GM19025 (cell line): ENCODE measurements around the gene RNU1-3.
"Not testable (repeated sequence)": the region's sequence is repeated elsewhere in the genome, so short reads cannot be mapped to it uniquely, and the experiment has no call there.

ENCODE experiments used
- ATAC-seq: cut with Tn5 transposase; IDR thresholded peaks from one replicate; pipeline ENCODE4 v1.9.1; 2021; ENCODE audit warnings: mild to moderate bottlenecking, low read depth, moderate library complexity; ENCODE audit not compliant: unreplicated experiment

The RNU1-3 gene

DNA sequence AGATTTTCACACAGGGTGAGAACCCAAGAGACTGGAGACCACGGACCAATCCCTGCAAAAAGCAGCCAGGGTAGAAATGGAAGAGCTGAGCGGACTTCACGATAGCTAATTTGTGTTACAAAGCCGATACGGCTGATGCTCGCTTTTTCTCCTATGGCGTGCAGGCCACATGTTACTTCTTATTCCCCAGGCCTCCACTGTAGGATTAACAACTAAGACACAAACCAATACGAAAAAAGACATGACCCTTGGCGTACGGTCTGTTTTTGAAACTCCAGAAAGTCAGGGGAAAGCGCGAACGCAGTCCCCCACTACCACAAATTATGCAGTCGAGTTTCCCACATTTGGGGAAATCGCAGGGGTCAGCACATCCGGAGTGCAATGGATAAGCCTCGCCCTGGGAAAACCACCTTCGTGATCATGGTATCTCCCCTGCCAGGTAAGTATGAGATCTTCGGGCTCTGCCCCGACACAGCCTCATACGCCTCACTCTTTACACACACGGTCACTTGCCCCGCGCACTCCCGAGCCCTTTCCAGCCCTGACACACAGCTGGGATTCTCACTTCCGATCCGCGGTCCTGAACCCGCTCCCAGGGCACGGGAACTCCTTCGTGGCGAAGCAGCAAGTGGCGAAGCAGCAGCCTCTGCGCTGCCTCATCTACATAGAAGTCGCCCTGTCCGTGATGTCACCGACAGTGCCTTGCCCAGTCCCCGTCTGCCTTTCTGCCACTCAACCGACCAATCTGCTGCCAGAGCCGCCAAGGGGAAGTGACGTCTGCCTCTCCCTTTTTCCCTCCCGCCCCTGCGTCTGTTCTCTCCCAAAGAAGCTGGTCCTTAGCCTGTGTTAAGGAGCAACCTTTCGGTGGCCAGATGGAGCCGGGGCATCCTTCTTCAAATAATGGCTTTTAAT, at the start of gene RNU1-3:
Gene RNU1-3, minus strand, starts transcription at position 447 of the 912 bp plus-strand sequence.
- peak; percentile 91 for ATAC-seq

DNA sequence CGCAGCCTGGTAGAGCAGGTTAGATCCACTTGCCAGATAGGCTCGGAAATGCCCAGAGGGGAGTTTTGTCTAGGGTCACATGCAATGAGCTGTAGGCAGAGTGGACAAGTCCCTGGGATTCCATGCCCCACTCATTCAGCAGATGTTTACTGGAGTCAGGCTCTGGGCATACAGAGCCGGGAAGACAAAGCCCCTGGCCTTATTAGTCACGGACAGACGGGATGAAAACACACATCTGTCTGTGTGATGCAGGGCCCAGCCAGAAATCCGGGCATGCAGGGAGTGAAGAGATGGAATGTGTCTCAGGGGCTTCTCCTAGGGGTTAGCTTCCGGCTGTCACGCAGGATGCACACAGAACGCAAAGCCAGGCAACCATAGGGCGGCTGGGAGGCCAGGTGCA, 46.7 kb upstream of the RNU1-3 start:
- not testable (repeated sequence) for ATAC-seq

DNA sequence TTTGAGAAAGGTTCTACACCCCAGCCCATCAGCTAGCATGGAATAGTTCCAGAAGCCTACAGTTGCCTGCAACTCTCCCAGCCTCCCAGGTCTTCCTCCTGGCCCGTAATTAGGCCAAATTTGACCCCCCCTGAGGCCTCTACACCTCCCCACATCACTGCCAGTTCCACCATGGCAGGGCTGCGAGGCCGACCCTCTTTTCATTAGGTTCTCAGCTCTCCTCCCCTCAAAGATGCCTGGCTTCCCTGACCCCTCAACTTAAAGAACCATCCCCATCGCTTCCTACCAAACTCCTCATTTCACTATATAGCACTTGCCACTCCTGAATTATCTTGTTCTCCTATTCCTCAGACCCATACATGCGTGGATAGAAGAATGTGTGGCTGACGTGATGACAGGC, 46.2 kb upstream of the RNU1-3 start:
- not testable (repeated sequence) for ATAC-seq

DNA sequence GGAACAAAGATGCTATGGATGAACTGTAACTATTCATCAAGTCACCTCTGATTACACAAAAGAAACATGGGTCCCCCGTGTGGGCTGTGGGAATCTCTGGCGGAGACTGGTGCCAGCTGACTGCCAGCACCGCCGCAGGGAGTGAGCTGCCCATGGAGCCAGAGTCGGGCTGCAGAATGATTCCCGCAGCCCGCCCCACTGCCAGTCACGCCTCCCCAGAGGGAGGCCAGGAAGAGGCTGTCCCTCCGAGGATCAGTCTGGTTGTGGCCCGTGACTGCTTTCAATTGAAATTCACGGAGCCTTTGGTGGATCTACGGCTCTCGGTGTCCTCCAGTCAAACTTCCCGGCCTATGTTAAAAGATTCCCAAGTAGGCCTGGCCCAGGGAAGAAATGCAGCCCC, 45.8 kb upstream of the RNU1-3 start:
- not testable (repeated sequence) for ATAC-seq

DNA sequence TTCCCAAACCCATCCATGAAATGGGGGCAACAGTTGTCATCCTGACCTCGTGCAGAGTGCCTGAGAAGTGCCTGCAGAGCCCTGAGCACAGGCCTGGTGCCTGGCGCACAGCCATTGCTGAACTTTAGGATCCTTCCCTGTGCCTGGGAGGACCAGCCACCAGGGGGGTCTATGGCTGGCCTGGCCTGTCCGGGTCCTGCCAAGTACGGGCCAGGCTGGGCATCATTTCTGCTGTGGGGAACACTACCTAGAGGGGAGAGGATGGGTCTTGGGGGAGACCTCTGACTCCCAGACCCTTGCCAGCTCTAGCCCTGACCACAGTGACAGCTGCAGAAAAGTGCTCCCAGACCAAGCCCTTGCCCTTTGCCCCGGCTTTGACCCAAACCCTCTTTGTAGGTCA, 45.4 kb upstream of the RNU1-3 start:
- ATAC-seq: not testable (repeated sequence)

DNA sequence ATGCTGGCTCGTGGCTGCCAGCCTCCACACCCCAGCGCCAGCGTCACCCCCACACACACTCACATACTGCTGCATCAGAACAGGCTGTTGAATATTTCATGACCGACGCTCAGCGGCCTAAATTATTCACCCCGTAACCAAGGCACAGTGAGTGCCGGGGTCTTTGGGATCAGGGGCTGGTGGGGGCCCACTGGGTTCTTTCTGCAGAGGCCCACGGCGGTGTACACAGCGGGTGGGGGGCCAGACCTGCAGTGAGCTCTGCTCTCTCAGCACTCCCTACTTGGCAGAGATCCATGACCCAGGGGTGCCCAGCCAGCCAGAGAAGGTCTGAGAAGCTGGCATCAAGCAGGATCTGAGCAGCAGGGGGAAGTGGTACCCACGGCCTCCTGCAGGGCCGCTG, 43.9 kb upstream of the RNU1-3 start:
- ATAC-seq: not testable (repeated sequence)

DNA sequence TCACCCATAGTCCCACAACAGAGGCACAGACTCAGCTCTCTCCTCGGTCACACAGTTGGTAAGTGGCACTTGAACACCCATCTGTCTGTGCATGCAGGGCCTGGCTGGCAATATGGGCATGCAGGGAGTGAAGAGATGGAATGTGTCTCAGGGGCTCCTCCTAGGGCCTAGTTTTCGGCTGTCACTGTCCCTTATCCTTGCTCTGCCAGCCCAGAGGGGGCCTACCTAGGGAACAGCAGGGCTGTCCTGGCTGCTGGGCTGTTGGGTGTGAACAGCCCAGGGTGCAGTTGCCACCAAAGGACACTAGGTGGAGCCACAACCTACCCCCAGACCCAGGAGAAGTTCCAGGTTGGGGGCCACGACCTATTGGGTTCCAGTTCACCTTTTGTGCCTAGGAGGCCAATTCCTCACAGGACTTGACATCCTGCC, 42.9 kb upstream of the RNU1-3 start:
- not testable (repeated sequence) for ATAC-seq

DNA sequence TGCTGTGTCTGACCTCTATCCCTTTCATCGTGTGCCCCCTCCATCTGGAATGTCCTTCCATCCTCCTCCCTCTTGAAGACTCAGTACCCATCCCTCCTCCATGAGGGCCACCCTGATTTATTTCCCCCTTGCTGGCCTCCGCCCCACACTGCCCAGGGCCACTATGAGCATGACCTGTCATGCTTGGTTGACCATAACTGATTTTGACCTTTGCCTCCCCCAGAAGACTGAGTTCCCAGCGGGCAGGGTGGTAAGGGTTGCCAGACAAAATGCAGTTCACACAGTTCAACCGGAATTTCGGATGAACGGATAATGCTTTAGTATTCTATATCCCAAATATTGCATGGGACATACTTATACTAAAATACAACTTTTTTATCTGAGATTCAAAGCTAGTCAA, 42.0 kb upstream of the RNU1-3 start:
- not testable (repeated sequence) for ATAC-seq

DNA sequence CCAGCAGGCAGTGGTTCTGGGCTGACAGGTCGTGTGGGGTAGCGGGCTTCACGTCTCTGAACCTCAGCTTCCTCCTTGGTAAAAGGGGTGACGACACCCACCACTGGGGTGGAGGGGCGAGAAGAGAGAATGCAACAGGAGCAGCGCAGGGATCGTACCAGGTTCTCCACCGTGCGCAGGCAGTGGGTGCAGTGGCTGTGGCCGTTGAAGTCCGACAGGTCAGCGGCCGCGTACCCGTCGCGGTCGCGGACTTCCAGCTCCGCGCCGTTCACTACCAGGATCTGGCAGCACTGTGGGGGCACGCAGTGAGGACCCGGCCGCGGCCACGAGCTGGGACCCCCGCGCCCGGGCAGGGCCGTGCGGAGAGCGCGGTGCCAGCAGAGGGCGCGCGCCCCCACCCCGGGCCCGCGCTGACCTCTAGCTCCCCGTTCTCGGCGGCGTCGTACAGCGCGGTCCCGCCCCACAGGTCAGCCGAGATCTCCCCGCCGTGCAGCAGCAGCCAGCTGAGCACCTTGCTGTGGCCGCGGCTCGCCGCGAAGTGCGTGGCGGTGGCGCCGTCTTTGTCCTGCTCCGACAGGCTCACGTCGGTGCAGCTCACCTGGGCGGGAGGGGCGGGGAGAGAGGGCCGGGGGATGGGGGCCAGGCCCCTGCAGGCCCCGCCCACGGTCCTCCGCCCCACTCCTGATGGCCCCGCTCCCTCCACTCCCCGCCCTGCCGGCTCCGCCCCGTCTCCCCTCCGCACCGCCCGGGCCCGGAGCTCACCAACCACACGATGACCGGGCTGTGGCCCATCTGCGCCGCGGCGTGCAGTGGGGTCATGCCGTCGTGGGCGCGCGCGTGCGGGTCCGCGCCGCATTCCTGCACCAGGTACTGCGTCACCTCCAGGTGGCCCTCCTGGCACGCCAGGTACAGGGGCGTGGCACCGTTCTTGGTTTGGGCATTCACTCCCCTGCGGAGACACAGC, 40.7 kb upstream of the RNU1-3 start:
- not testable (repeated sequence) for ATAC-seq

DNA sequence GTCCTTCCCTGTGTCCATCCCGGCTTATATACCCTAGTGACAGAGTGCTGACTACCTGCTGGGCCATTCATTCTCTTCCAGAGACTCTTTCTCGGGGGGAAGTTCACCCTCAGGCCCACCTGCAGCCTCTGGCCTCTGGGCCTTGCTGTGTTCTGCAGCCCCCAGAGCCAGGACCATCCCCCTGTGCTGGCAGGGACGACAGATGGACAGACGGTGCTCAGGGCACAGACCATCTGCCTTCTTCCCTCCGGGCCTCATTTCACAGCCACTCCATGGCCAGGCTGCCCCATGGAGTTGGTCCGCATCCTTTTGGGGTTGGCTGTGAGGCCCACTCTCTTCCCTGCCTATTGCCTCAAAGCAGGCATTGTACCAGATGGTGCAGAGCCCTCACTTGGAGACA, 39.6 kb upstream of the RNU1-3 start:
- not testable (repeated sequence) for ATAC-seq

DNA sequence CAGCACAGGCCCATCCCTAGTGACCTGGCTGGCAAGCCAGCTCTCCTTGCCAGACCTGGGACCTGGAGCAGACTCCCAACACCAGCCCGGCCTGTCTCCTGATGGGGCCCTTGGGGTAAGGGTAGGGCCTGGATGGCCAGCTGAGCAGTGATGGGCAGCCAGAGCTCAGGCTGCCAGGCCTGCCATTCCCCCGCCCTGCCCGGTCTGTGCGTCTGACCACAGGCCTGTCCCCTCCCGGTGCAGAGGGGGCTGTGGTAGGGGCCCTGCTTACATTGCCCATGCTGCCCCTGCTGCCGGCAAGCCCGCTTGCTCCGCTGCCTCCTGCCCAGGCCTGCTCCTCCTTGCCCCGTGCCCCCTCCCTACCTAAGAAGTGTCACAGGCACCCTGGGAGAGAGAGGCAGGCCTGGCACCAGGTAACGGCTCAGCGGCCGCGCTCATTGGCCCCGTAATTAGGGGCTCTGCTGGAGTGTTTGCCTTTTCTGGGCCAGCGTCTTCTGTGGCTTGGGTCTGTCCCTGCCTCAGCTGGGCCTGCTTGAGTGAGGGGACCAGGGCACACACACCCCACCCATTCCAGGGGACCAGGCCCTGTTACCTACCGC, 37.9 kb upstream of the RNU1-3 start:
- not testable (repeated sequence) for ATAC-seq

DNA sequence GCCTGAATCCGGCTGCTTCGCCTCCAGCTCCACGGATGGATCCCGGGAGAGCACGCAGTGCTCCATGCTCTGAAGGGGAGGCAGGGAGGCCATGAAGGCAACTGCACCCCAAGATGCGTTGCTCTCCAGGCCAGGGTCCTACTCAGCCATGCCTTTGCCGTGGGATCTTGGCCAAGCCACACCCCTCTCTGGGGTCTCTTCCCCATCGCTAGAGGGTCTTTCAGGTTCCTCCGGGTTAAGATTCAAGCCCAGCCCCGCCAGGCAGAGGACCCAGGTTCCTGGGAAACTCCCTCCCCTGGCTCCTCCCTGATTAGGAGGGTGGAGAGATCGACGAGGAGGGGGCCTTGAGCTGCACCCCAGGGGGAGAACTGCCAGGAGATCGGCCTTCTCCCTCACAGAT, 37.3 kb upstream of the RNU1-3 start:
- not testable (repeated sequence) for ATAC-seq

DNA sequence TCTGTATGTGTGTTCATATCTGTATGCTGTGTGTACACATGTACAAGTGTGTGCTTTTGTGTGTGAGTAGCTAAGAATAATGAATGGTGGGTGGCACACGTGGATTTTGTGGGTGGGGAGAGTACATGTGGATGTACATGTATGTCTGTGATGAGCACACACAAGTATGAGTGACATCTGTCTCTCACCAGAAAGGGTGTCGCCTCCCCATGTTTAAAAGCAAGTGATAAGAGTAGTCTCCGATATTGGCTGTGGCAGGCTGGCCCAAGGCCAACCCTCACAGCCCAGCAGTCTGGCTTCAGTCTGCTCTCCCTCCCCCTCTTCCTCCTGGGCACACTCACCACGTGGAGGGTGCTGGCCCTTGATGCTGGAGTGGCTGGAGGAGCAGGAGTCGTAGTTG, 36.9 kb upstream of the RNU1-3 start:
- not testable (repeated sequence) for ATAC-seq

DNA sequence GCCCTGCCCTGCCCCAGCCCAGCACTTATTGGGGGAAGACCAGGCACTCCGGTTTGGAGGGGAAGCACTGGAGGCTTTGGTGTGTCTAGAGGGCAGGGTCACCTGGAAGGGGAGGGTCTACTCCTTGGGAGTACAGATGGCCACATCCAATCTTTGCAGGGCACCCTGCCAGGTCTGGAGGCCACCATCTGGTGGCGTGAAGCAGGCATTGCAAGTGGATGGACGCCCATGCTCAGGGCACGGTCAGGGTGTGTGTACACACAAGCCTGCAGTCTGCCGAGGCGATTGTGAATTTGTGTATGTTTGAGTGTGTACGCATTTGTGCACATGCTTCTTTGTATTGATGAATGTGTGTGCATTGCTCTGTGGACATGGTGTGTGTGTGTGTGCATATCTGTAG, 36.4 kb upstream of the RNU1-3 start:
- not testable (repeated sequence) for ATAC-seq

DNA sequence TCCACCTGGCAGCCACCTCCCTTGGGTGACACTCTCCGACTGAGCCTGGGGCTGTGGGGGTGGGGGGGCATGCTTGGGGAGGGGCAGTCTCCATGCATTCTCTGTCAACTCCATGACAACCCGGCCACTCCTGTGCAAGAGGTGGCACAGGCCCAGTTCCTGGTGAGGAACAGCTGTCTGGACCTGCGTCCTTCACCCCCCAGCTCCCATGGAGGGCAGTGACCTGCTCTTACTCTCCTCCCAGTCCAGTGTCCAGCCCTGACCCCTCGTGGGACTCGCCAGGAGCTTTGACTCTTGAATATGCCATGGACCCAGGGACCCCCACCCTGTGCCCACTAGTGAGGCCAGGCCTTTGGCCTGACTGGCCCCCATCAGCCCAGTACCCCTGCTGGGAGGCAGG, 35.5 kb upstream of the RNU1-3 start:
- not testable (repeated sequence) for ATAC-seq

DNA sequence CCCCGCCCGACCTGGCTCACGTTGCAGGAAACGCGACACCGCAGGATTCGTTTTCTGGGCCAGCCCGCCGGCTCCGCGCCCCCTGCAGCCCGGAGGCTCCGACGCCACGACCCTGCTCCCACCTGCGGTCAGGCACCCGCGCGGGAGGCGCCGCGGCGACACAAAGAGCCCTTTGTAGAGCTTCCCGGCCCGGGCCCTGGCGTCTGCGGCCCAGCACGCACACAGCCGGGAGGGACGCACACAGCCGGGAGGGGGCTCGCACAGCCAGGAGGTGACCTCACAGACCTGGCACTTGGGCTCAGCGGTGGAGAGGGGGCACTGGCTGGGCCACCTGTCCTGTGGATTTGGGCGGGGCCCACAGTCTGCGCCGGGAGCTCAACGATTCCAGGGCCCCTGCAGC, 34.4 kb upstream of the RNU1-3 start:
- ATAC-seq: not testable (repeated sequence)

DNA sequence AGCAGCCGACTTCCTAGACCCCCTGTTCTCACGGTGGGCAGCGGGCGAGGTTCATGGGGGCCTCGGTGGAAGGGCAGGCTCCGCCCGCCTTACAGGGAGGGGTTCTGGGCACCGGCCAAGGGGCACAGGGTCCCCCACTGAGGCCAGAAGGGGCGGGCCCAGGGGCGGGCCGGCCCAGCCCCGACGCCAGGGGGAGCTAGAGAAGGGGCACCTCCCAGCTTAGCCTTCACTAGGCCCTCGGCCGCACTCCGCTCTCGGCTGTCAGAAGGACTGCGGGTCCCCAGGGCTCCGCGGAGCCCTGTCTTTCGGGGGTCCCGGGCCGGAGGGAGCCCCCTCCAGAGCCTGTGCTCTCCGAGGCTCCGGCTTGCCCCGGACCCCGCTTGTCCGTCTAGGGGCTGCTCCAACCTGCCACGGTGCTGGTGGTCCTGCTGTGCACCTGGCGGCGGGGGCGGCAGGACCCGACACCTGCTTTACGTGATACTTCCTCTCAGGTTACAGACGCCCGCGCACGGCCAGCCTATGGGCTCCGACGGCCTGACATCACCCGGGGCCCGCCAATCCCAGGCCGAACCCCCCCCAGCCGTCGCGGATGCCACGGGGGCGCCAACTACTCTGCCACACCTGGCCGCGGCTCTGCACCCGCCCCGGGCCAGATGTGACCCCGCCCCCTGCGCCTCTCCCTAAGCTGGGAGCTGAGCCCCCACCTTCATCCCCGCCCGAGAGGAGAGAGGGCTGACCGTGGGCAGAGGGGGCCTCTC, 33.6 kb upstream of the RNU1-3 start:
- ATAC-seq: not testable (repeated sequence)

DNA sequence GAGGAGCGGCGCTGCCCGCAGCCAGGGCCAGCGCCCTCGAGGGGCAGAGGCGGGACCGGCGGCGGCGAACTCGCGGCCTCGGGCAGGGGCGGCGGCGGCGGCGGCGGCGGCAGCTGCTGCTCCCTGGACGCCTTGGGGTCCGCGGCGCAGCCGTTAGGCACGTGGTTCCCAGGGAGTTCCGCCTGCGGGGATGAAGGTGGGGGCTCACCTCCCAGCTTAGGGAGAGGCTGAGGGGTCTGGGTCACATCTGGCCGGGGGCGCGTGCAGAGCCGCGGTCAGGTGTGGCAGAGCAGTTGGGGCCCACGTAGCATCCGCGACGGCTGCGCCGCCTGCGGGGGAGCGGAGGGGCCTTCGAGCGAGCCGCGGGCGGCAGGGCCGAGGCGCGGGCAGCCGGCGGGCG, 32.7 kb upstream of the RNU1-3 start:
- not testable (repeated sequence) for ATAC-seq

DNA sequence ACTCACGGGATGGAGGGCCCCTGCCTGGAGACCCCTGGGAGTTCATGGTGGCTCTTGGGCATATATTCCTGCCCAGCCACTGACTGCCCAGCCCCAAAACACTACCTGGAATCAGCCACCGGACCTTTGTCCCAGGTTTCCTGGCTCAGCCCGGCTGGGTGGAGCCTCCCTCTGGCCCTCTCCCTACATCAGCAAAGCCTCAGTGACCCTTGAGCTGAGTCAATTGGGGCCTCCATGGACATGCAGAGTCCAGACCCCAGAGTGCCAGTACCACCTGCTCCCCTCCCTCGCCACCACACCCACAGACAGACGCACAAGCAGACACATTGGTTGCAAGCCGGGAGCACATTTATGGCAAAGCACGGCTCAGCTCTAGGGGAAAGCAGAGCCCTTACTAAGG, 30.4 kb upstream of the RNU1-3 start:
- not testable (repeated sequence) for ATAC-seq
